CD4-positive, alpha-beta T cell treated with Interleukin-1 beta for 1 hour (primary cell): ENCODE measurements around the gene SNX18.
"Not testable (repeated sequence)": the region's sequence is repeated elsewhere in the genome, so short reads cannot be mapped to it uniquely, and the experiment has no call there.

ENCODE experiments used
- DNase-seq, 2 donors: peaks; one replicate each; pipeline ENCODE4 v3.0.0-alpha.2; 2020 to 2022

The SNX18 gene

GRCh38 chr5:54517512-54518145 is at the start of gene SNX18:
Gene SNX18 (plus strand): TSS chr5:54517759. CDS start chr5:54517953, 194 bp downstream.
- DNase-seq, result peak; percentile 94

GRCh38 chr5:54469622-54470021 is 47.9 kb upstream of the SNX18 start:
- DNase-seq, result no peak

- no peak for DNase-seq
These were observed 47.4 kb upstream of the SNX18 start for GRCh38 chr5:54470128-54470527.

- no peak for DNase-seq
These were observed 46.9 kb upstream of the SNX18 start for GRCh38 chr5:54470677-54471076.

GRCh38 chr5:54471398-54471797 is 46.2 kb upstream of the SNX18 start:
- DNase-seq, result no peak

GRCh38 chr5:54476682-54477081 is 40.9 kb upstream of the SNX18 start:
- no peak for DNase-seq

- DNase-seq, result no peak
These were observed 39.5 kb upstream of the SNX18 start for GRCh38 chr5:54477941-54478478.

GRCh38 chr5:54480296-54480695 is 37.3 kb upstream of the SNX18 start:
- no peak for DNase-seq

- DNase-seq, result no peak
These were observed 33.2 kb upstream of the SNX18 start for GRCh38 chr5:54484219-54484894.

- DNase-seq, result not testable (repeated sequence)
These were observed 31.9 kb upstream of the SNX18 start for GRCh38 chr5:54485659-54486058.

- DNase-seq, result not testable (repeated sequence)
These were observed 27.9 kb upstream of the SNX18 start for GRCh38 chr5:54489648-54489979.

GRCh38 chr5:54491326-54491725 is 26.2 kb upstream of the SNX18 start:
- DNase-seq, result no peak

GRCh38 chr5:54492178-54492577 is 25.4 kb upstream of the SNX18 start:
- no peak for DNase-seq

GRCh38 chr5:54495027-54495426 is 22.5 kb upstream of the SNX18 start:
- no peak for DNase-seq

GRCh38 chr5:54514291-54514690 is 3.3 kb upstream of the SNX18 start:
- no peak for DNase-seq

GRCh38 chr5:54514841-54515432 is 2.6 kb upstream of the SNX18 start:
- DNase-seq, result no peak

GRCh38 chr5:54515634-54516033 is 1.9 kb upstream of the SNX18 start:
- no peak for DNase-seq

- DNase-seq, result no peak
These were observed 1.4 kb upstream of the SNX18 start for GRCh38 chr5:54516051-54516655.

- no peak for DNase-seq
These were observed 416 bp upstream of the SNX18 start for GRCh38 chr5:54517174-54517511.

- peak; percentile 50 to 55 for DNase-seq
These were observed 723 bp downstream of the SNX18 start for GRCh38 chr5:54518146-54518817.

- no peak for DNase-seq
These were observed 1.4 kb downstream of the SNX18 start for GRCh38 chr5:54518818-54519508.

- DNase-seq, result no peak
These were observed 1.9 kb downstream of the SNX18 start for GRCh38 chr5:54519509-54519876.

- DNase-seq, result peak in 1 of 2 donors; percentile 35
These were observed 2.9 kb downstream of the SNX18 start for GRCh38 chr5:54520438-54520846.
